Stimulated activated CD8-positive, alpha-beta memory T cell treated with anti-CD3 and anti-CD28 coated beads, Interleukin-15, amount 100 ng/mL, for 24 hours (primary cell): ENCODE results near the gene RERE.

ENCODE experiments used
- DNase-seq: peaks from one replicate; pipeline ENCODE4 v3.0.0-alpha.2; 2020; ENCODE audit warnings: low read depth

RERE gene

DNA sequence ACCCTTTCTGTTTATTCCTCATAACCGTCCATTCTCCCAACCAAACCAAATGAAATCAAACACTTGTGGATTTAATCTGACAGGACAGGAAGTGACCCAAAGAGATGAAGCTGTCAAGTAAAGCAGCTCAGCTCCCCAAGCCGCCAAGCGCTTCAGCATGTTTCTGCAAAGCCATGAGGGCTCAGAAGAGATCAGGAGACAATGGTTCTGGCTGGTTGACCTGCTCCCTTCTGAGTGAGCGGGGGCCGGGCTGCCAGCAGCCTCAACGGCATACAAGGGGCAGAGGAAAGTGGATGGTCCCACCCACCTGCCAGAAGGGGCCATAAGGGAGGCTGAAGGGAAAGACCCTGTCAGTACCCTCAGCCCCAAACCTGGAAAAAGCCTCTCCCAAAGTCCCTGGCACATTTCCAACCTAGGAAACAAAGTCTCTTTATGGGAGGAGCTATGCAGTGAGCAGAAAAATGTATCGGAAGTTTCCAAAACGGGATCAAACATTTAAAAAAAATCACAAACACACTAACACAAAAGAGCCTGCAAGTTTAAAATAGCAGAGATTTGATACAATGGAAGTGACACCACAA lies 454.2 kb downstream of the RERE start:
- DNase-seq = no peak

DNA sequence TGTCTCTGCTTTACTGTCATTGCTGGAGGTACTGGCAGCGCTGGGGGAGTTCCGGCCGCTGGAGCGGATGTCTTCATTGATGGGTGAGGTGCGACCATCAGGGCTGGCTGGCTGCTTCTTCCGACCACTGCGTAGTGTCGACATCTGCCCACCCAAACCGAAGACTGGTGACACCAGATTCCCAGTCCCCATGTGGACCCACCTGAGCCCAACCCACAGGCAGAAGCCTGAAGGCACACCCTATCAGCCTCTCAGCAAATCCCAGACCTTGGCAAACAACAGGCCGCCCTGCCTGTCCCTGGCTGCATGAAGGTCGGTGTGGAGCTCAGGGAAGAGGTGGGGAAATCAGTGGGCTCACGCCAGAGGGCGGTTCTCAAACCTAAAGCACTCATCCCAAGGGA lies 454.7 kb downstream of the RERE start:
- no peak for DNase-seq

DNA sequence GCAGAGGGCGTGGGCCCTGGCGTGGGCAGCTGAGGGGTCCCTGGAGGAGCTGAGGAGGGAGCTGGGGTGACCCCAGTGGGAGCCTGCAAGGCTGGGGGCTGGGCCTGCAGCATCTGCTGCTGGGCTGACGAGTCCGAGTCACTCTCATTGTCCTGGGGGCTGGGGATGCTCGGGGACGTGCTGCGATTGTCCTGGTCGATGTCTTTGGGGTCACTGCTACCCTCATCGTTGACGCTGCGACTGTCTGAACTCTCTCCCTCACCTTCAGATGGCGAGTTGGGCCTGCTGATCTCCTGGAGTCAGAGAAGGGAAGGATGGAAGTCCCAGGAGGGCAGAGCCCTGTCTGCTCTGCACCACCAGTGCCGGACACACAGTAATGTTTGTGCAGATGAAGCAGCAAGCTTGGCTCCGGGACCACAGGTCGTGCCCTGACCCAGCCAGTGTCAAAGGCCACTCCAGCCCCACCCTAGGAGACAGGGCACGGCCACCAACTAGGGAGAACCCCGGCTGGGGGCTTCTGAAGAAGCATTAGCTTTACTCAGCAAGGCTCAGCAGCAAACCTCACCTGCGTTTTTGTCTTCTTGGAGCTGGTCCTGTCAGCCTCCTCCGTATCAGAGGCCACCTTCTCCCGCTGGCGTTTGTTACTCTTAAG lies 456.1 kb downstream of the RERE start:
- no peak for DNase-seq

DNA sequence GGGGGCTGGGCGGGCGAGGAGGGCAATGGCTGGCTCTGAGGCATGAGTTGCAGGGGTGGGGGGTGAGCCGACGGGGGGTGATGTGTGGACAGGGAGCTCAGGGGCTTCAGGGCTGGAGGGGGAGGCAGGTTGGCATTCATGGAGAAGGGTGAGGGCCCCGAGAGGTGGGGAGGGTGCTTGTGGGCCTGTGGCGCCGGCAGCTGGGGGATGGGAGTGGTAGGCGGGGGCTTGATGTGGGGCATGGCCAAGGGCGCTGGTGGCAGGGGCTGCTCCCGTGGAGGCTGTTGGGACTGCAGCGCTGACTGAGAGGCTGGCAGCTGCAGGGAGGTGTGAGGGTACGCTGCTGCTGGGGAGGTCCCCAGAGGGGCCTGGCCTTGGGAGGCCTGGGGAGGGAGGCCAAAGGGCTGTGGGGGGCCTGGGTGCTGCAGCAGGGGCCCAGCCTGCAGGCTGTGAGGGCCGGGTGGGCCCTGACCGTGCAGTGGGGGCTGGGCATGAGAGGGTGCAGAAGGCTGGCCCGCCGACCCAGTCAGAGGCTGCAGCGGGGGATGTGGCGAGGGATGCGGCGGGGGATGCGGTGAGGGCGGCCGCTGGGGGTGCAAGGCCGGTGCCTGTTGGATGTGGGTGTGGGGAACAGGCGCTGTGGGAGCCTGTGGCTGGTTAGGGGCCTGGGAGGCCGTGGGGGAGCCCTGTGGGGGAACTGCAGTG lies 456.8 kb downstream of the RERE start:
- no peak for DNase-seq

DNA sequence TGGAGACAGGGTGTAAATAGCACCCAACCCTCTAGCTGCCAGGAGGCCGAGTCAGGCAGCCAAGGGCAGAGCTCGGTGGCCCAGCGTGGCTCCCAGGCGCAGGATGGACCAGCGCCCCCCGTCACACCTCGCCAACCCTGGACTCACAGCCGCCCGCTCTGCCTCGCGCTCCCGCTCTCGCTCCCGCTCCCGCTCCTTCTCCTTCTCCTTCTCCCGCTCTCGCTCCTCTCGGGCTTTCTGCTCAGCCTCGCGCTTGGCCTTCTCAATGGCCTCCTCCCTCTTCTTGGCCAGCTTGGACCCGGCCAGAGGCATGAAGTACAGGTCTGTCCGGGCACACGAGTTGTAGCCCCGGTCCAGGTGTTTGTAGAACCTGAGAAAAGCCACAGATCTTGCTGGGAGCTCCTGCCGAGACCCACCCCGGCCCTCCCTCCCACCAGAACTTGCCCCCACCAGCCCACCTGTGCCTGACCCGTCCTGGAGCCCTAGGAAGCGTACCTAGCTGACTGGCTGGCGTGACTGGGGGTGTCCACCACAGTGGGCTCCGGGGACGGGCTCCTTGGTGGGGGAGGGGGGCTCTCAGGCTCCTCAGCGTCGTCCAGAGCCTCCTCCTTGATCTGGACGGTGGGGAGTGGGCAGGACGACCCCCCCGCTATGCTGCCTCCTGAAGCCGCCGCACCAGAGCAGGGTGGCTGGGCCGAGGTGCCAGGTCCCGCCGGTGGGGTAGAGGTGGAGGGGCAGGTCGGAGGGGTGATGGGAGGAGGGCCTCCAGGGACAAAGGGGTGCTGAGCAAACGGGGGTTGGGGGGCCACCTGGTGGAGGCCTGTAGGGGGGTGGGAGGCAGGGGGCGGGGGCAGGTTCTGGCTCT lies 457.6 kb downstream of the RERE start:
- no peak for DNase-seq

DNA sequence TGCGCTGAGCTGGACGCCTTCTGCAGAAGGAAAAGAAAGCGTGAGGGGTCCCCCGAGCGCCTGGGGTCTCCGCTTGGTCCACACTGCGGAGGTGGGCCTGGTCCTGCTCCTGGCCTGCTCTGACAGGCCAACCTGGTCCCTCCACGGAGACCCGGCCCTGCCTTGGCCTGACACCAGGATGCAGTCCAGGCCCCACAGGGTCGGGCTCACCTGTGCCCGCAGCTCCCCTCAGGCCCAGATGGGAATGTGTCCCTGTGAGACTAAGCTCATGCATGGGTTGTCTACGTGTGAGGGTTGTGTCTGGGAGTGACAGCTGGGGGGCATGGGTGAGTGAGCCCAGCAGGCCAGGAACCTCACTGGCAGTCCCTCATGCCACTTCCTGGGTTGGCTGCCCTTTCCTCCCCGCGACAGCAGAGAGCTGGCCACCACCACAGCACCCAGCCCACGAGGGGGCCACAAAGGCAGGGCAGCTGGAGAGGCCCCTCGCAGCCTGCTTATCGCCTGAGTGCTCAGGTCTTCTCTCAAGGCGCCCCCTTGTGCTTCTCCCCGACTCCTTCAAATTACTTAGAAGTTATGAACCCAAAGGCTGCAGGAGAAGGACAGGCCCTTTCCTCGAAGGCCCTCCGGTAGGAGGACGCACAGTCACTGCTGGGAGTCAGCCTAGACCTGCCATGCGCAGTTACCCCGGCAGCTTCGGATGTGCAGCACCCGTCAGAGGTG lies 458.4 kb downstream of the RERE start:
- DNase-seq = no peak

DNA sequence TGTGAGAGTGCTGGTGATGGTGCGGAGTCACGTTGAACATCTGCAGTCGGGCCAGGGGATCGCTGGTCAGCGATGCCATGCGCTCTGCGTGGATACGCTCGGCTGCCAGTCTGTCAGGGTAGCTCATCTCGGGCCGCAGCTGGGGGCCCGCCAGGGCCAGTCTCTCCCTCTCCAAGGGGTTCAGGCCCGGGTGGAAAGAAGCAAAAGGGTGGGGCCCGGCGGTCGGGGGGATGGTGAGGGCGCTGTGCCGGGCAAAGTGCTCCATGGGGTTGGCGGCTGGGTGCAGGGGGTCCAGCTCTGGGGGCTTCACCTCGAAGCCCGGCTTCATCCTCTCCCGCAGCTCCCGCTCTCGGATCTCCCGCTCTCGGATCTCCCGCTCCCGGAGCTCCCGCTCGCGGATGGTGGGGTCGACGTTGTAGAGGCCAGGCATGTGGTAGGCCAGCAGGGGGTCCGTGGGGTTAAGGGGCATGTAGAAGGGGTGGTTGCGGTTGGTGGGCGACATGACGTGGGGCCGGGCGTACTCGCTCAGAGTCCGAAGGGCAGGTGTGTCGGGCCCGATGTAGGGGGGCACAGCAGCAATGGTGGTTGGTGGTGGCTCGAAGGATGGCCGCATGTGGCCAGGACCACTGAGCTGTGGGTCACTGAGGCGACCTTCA lies 459.1 kb downstream of the RERE start:
- no peak for DNase-seq

DNA sequence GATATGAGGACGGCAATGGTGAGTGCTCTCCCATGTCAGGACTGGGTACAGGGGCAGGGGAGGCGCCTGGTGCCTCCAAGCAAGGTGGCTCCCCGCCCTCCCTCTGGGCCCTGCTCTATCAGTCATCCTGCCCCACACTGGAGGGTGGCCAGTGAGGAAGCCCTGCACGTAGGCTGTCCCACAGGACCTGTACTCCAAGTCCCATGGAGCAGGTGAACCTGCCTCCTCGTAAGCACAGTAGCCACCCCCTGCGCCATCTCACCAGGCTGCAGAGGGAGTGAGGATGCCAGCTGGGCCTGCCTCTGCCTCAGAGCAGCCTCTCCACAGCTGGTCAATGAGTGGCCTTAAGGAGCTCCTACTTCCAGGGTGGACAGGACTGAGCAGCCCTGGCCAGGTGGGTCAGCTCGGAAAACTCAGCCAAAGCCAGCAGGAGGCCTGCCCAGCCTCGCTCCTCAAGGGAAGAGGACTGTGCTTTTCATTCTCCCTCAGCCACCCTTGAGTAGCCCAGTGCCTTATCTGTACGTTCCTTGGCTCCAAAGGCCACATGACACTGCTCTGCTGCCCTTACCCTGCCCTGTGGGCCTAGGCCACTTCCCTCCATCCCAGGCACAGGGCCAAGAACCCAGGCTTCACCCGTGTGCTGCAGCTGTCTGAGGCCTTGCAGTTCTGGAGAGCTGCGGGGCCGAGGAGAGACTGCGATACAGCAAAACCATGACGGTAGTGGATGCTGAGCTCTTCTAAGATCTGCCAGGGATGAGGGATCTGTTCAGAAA lies 459.9 kb downstream of the RERE start:
- DNase-seq = no peak

DNA sequence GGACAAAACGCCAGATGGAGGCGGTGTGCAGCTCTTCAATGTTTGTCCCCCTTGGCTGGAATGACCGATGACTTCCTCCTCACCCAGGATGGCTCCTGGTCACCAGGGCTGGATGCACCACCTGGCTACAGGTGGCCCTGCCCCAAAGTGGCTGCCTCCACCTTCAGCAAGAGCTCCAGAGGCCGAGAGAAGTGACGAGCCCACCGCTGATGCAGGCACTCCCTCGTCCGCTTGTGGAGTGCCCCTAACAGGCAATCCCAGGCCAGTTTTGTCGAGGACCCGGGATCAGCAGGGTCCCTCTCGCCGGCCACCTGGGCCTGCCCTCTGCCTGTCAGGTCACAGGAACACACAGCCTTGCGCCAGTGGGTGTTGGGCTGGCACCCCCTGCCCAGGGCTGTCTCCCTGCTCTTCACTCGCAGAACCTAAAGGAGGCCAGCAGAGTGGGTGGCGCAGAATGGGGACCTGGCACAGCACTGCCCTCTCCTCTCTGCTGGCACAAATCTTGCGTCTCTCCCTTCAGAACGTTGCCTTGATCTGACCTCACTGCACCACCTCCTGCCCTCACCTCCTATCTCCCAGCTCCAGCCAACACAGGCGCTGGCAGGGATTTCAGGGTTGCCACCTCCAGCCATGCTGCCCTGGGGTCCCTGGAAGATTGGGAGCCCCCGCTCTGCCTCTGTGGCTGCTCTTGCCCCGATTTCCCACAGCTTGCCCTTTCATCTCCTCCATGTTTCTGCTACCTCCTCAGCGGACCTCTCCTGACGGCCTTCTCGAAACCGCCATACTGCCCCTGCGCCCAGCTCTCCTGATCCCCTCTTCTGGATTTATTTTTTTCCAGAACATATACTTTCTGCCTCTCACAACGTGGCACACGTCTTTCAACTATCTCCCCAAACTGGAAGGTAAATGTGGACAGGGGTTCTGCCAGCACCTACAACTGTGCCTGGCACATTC lies 460.9 kb downstream of the RERE start:
- DNase-seq = no peak

DNA sequence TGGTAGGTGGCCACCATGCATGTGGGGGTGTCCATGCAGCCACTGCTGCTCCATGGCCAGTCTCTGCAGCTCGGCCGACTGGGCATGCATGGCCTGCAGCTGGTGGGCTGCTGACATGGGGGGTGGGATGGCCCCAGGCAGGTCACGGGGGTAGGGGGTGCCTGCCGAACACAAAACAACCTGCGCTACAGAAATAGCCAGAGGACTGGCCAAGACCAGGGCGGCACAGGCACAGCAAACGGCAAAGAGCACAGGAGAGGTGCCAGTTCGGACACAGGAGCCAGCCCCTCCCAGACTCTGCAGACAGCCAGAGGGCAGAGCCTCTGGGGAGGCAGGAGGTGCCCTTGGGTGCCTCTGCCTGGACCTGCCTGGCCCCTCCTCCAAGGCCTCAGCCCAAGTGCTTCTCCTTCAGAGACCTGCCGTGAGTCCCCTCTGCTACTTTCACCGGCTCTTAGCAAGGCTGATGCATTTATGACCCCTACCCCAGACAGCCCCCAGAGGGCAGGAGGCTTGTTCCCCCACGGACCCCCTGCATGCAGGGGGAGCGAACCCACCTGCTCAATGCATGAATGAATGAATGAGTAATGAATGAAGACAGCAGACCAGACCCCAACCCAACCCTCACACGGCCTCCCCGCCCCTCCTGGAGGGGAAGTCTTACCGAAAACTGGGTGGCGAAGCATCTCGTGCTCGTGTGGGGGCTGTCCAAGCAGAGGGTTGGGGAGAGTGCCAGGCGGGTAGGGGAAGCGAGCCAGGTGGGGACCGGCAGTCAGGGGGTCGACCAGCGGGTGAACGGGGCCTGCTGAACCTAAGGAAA lies 461.8 kb downstream of the RERE start:
- DNase-seq = no peak

DNA sequence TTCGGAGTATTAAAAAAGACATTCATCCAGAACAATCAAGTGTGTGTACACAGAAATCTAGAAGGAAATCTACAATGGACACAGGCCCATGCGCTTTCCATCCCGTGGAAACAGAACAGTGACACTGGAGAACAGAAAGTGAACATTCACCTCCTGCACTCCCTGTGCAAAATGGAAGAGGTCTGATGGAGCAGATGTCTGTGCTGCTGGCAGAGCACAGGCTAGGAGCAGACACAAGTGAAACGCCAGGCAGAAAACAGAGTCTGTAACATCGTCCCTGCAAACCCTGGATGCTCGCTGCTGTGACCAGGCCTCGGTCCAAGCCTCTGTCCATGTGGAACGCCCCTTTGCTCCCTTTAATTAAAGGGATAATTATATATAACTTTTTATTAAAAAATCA lies 463.4 kb downstream of the RERE start:
- no peak for DNase-seq

DNA sequence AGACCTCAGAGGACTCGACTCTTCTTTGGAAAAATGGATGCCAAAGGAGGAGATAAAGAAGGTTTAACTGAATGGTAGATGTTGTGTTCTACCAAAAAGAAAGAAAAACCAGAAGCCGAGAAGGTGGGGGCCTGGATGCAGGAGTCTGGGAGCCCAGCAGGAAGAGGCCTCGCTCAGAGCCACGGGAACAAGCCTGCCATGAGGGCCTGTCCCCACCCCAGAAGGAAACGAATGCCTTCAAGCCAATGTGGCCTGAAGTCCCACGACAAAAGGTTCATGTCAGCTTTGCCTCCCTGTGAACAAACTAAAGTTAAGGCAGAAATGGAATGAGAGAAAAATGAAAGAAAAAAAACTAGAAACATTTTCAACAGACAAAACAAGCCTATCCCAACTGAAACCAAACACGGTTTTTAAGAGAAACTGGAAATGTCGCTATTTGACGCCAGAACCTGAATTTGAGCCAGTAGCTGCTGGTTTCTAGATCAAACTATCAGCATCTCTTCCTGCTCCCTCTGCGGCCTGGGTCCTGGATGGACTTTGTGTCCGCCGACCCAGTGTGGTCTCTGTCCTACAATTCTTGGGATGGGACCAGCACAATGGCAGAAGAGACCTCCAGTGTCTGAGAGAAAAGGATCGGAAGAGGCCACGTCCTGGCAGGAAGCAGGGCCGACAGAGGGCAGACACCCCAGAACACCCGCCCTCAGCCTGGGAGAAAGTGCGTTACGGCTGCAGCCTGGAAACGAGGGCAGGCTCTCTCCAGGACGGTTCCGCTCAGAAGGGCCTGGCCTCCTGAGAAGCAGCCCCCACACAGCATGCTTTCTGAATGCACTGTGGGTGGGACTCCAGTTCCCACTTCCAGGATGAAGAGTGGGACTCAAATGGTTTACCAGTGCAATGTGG lies 464.3 kb downstream of the RERE start:
- DNase-seq = no peak

DNA sequence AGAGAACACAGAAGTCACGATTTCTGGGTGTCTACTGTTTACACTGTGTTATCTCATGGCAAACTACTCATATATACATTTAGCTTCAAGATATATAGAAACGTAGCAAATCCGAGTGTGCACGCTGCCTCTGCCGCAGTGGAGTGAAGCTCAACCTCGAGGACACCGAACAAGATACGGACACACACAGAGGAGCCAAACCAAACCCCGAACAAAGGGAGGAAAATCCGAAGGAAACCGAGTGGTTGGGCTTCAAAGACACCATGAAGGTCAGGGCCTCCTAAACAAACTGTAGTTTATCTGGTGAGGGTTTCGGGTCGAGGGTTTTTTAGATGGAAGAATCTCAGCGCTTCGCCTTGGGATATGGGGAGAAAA lies 465.0 kb downstream of the RERE start:
- DNase-seq = no peak

DNA sequence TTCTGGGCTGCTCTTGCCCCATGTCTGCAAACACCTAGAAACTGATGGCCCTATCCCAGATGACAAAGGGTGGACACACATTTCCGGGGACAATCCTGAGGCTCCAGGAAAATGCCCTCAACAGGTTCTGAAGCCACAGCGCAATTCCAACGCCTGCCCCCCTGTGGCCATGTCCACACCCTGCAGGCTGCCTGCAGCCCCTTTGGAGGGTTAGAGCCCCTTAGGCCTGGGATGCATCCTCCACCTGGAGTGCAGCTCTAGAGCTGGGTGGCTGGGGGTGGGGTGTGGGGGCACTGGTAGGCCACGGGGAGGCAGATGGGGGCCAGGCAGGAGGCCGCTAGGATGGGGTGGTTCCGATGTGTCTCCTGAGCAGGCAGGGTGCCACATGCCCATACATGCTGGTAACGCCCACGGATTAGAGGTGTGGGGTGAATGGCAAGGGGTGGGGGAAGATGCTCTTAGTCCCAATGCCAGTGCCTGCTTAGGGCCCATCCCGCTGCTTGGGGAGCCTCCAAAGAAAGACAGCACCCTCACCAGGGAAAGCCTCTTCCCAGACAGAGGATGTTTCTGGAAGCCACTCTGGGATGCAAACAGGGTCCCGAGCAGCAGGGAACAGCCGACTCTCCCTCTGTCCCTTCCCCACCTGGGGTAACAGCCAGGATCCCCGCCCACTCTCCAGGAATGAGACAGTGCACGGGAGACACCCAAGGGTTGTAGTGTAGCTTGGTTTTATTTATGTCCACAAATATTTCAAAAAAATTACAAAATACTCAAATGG lies 465.6 kb downstream of the RERE start:
- DNase-seq = no peak

DNA sequence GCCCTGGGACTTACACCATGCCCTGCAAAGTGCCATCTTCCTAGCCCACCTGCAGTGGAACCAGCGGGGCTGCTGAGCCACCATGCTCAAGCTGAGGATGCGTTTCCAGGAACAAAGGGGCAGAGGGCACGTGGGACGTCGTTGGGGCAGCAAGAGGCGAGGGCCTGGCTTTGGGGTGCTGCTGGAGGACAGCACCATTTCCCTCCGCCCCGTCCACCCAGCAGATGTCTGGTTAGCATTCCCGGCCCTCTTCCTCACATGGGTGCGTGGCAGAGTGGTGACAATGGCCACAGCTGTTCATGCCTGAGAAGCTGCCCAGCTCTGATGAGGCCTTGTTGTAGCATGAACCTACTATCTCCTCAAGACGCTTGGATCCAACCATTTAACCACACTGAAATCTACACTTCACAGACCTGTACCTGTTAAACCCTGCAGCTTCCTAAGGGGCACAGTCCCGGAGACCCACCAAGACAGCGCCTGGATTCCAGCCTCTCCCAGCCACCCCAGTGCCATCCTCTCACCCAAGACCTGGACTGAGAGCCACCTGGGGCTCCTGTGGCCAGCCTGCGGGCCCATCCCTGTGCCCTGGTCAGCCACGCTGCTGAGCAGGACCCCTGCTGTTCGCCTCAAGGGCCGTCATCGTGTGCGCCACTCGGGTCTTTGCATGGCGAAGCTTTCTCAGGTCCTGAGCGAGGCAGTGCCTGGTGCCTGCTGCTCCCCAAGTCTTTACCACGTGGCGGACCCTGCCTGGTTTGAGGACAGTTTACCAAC lies 466.3 kb downstream of the RERE start:
- DNase-seq = no peak

DNA sequence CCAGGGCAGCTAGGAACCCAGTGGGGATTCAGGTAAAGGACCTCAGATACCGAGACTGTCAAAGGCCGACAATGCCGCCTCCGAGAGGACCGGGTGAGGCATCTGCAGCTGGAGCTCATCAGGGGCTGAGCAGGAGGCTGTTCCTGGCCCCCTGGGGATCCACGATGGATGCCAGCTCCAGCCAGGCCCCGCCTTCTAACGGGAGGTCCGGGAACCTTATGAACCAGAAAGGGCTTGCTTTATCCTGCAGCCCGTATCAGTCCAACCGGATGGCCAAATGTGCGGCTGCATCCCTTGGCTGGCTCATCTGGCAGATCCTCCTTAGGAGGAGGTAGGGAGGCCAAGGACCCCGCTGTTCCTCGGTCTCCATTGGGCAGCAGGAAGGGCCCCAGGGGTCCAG lies 467.5 kb downstream of the RERE start:
- DNase-seq = no peak
